Measurements from ENCODE around the gene GLB1L2.

GRCh38 chr11:134332782-134333181 lies 994 bp downstream of the GLB1L2 start:
- TF ChIP-seq POLR2AphosphoS5 (IDR thresholded peaks at IDR 0.05; ENCODE audit: low read depth, low read length) (no peak), FOXP2 (optimal IDR thresholded peaks at IDR 0.05; ENCODE audit: borderline replicate concordance, extremely low read depth, extremely low read length, insufficient read depth) (no peak)

Measured in PFSK-1 (cell line).